ENCODE measurements around the gene STK24. TPM values are rescaled to one million over a fixed set of nuclear protein-coding genes. Genes with fewer than 3 reads are reported as not detected.

STK24 gene
- total and polyA plus RNA-seq, 10 of the 15 experiments (the other 5 are each of a cell fraction or from before 2014, with no cell fraction given) = 7.5 to 115 (median 52.9) TPM

DNA sequence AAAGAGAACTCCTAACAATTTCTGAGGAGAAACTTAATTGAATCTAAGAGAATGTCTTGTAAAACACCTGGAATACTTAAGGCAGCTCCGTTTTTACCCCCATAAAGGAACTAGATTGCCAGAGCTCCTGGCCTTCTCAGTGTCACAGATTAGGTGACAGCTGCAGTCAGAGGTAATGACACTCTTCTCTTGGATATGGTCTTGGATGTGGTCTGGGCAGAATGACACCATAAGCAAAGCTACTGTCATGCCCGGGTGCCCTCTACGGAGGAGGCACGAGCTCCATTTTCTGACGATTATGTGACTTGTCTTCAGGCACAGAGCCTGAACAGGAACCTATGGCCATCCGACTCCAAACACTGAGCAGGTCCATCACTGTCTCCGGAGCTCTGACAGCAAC, 46.7 kb downstream of the STK24 start:
- ChIA-PET POLR2A (interaction anchor here (0.6 to 1.1 kb wide), 3 partner anchors 11 to 757 kb away, joined by 3 read pairs; no protein-coding TSS in a partner anchor), SMC1A (ENCODE audit: uncharacterized antibody, unreplicated experiment) (interaction anchor here (0.7 to 4.3 kb wide), 14 partner anchors 9 to 123 kb away, joined by 3 to 22 read pairs (median 4); no protein-coding TSS in a partner anchor), RAD21 (ENCODE audit: unreplicated experiment) (interaction anchor here (1.2 kb wide), 1 partner anchor 15 kb away, joined by 3 read pairs; no protein-coding TSS in a partner anchor), CTCF (interaction anchor here (0.7 to 1.8 kb wide), 4 partner anchors 10 to 123 kb away, joined by 3 to 5 read pairs (median 3); no protein-coding TSS in a partner anchor)
- Histone ChIP-seq H3K36me3 (ENCODE audit: control insufficient read depth in 2 of 2, insufficient read depth in 2 of 2, low read length in 1 of 2) (peaks cover 0 to 2% of the 10 kb centered on the region in 2 experiments; a peak in 2 of 4 replicates), H3K9me3 (replicated peaks; ENCODE audit: control insufficient read depth, insufficient read depth, low read length) (no peaks in the 10 kb centered on the region), H3K4me1 (ENCODE audit: control insufficient read depth, insufficient read depth, low read length) (peaks cover 43% of the 10 kb centered on the region), H3K79me2 (ENCODE audit: control insufficient read depth, insufficient read depth, low read length) (peaks cover 94% of the 10 kb centered on the region), H3K4me3 (no peak overlapping the region), H2AFZ (ENCODE audit: control insufficient read depth, low read depth, low read length) (no peak overlapping the region), H4K20me1 (ENCODE audit: control insufficient read depth, insufficient read depth) (peaks cover 20% of the 10 kb centered on the region; the same call in 1 of the 2 replicates), H3K4me2 (ENCODE audit: control insufficient read depth, insufficient read depth) (no peak overlapping the region), H3K27ac (ENCODE audit: control insufficient read depth, insufficient read depth) (no peak overlapping the region), H3K9ac (ENCODE audit: control insufficient read depth, insufficient read depth, low read length) (no peak overlapping the region), H3K27me3 (replicated peaks in 1 of 2; ENCODE audit: control insufficient read depth in 2 of 2, insufficient read depth in 2 of 2, low read length in 1 of 2) (no peaks in the 10 kb centered on the region)
- no peak for DNase-seq (ENCODE audit: low read depth, low spot score)
- BruUV-seq (replicated peaks) = no TSS peak
- FAIRE-seq = no peak
- intact Hi-C loops (cut with micrococcal nuclease; ENCODE audit: unreplicated experiment) = no loop called here
- TF ChIP-seq IRF5 (IDR thresholded peaks at IDR 0.05; ENCODE audit: borderline replicate concordance) = no peak
- no peak for TF ChIP-seq ZNF622 (IDR thresholded peaks at IDR 0.05)
- no peak for TF ChIP-seq E2F8 (IDR thresholded peaks at IDR 0.05; ENCODE audit: low read depth, partially characterized antibody)
- no peak for TF ChIP-seq BRCA1 (IDR thresholded peaks at IDR 0.05; ENCODE audit: low read depth, low read length)
- ATAC-seq = no peak
- WGBS (ENCODE audit: insufficient coverage, insufficient replicate concordance, low lambda C conversion rate, missing lambda C conversion rate) = 89% methylated on average over 7 of the region's 7 CpGs
- in situ Hi-C loops (cut with MboI) = no loop called here
